MM.1S (cell line): ENCODE results near the gene CORO2A.

Experiments used
- DNase-seq: peaks from one replicate; pipeline ENCODE4 v3.0.0-alpha.2; 2015
- H2AFZ ChIP-seq: fragments of 300-600 bp; sonication (generic); 2 replicates; pipeline ENCODE4 v1.6.0; 2016; ENCODE audit warnings: antibody characterized with exemption, low read length
- H3F3A ChIP-seq: fragments of 300-600 bp; sonication (generic); 2 replicates; pipeline ENCODE4 v1.6.1; 2016; ENCODE audit warnings: mild to moderate bottlenecking, antibody characterized with exemption, low read length, moderate library complexity, mixed read lengths; ENCODE audit not compliant: insufficient read depth
- H3K27ac ChIP-seq: fragments of 300-600 bp; sonication (generic); 2 replicates; pipeline ENCODE4 v1.5.1; 2016; ENCODE audit warnings: mild to moderate bottlenecking, low read length
- H3K27me3 ChIP-seq: fragments of 300-600 bp; sonication (generic); replicated peaks from 2 replicates; pipeline ENCODE4 v1.6.0; 2016; ENCODE audit warnings: low read length; ENCODE audit not compliant: insufficient read depth
- H3K36me3 ChIP-seq: fragments of 300-600 bp; sonication (generic); replicated peaks from 2 replicates; pipeline ENCODE4 v1.6.1; 2016; ENCODE audit warnings: mild to moderate bottlenecking, low read length, mixed read lengths; ENCODE audit not compliant: insufficient read depth
- H3K4me1 ChIP-seq: fragments of 300-600 bp; sonication (generic); 2 replicates; pipeline ENCODE4 v1.6.1; 2016; ENCODE audit warnings: low read length, mixed read lengths
- H3K4me2 ChIP-seq: fragments of 300-600 bp; sonication (generic); 2 replicates; pipeline ENCODE4 v1.6.0; 2016; ENCODE audit warnings: low read depth, low read length
- H3K4me3 ChIP-seq: fragments of 300-600 bp; sonication (generic); 2 replicates; pipeline ENCODE4 v1.5.1; 2016; ENCODE audit warnings: low read length, mixed read lengths
- H3K79me2 ChIP-seq: fragments of 300-600 bp; sonication (generic); 2 replicates; pipeline ENCODE4 v1.6.1; 2016; ENCODE audit warnings: mixed run types, low read length, mixed read lengths
- H3K9ac ChIP-seq: fragments of 300-600 bp; sonication (generic); 2 replicates; pipeline ENCODE4 v1.6.1; 2016; ENCODE audit warnings: low read length, mixed read lengths
- H3K9me2 ChIP-seq: fragments of 300-600 bp; sonication (generic); replicated peaks from 2 replicates; pipeline ENCODE4 v1.6.1; 2016; ENCODE audit warnings: mild to moderate bottlenecking, low read length, mixed read lengths; ENCODE audit not compliant: insufficient read depth
- H3K9me3 ChIP-seq: fragments of 300-600 bp; sonication (generic); replicated peaks from 2 replicates; pipeline ENCODE4 v1.6.1; 2016; ENCODE audit warnings: mild to moderate bottlenecking, low read length, mixed read lengths; ENCODE audit not compliant: insufficient read depth
- H4K20me1 ChIP-seq: fragments of 300-600 bp; sonication (generic); 2 replicates; pipeline ENCODE4 v1.6.1; 2016; ENCODE audit warnings: mild to moderate bottlenecking, low read length, moderate library complexity, mixed read lengths; ENCODE audit not compliant: insufficient read depth
- CTCF ChIP-seq: fragments of 300-600 bp; sonication (generic); IDR thresholded peaks from 2 replicates; pipeline ENCODE4 v1.5.1; 2016; ENCODE audit warnings: antibody characterized with exemption, low read length, mixed read lengths
- EZH2 ChIP-seq: fragments of 300-600 bp; sonication (generic); optimal IDR thresholded peaks from 2 replicates; pipeline ENCODE3; 2017; ENCODE audit warnings: low read depth, mild to moderate bottlenecking, antibody characterized with exemption, low read length, mixed read lengths
- EZH2phosphoT487 ChIP-seq: fragments of 300-600 bp; sonication (generic); IDR thresholded peaks from 2 replicates; pipeline ENCODE4 v1.6.1; 2018; ENCODE audit warnings: antibody characterized with exemption, low read length

CORO2A gene

GRCh38 chr9:98190757-98191105 lies 1.7 kb downstream of the CORO2A start:
- Histone ChIP-seq H4K20me1 (no peaks in the 10 kb centered on the region), H3K36me3 (no peaks in the 10 kb centered on the region), H3K79me2 (no peaks in the 10 kb centered on the region), H3K9me3 (no peaks in the 10 kb centered on the region), H3K27ac (no peak overlapping the region), H3K4me2 (no peak overlapping the region), H3K9me2 (no peaks in the 10 kb centered on the region), H3K9ac (no peak overlapping the region), H3K27me3 (peaks cover 11% of the 10 kb centered on the region), H3F3A (peaks cover 6% of the 10 kb centered on the region; the same call in 1 of the 2 replicates), H3K4me1 (no peaks in the 10 kb centered on the region), H2AFZ (no peak overlapping the region), H3K4me3 (no peak overlapping the region)
- no peak for DNase-seq
- no peak for TF ChIP-seq EZH2
- TF ChIP-seq CTCF: no peak
- no peak for TF ChIP-seq EZH2phosphoT487

GRCh38 chr9:98189412-98189811 lies 3.0 kb downstream of the CORO2A start:
- H3K9ac ChIP-seq: no peak overlapping the region
- H3K27ac ChIP-seq: no peak overlapping the region
- H3K9me2 ChIP-seq: no peaks in the 10 kb centered on the region
- no peaks in the 10 kb centered on the region for H3K79me2 ChIP-seq
- H3F3A ChIP-seq: peaks cover 6% of the 10 kb centered on the region; the same call in 1 of the 2 replicates
- no peaks in the 10 kb centered on the region for H3K4me1 ChIP-seq
- no peak overlapping the region for H3K4me2 ChIP-seq
- no peak for DNase-seq
- TF ChIP-seq EZH2phosphoT487: no peak
- TF ChIP-seq EZH2: no peak
- TF ChIP-seq CTCF: no peak
- peaks cover 11% of the 10 kb centered on the region for H3K27me3 ChIP-seq
- no peaks in the 10 kb centered on the region for H3K36me3 ChIP-seq
- no peaks in the 10 kb centered on the region for H4K20me1 ChIP-seq
- no peak overlapping the region for H2AFZ ChIP-seq
- no peaks in the 10 kb centered on the region for H3K9me3 ChIP-seq
- H3K4me3 ChIP-seq: no peak overlapping the region

GRCh38 chr9:98187926-98188325 lies 4.5 kb downstream of the CORO2A start:
- H4K20me1 ChIP-seq: no peaks in the 10 kb centered on the region
- H3K27ac ChIP-seq: no peak overlapping the region
- no peak overlapping the region for H3K4me3 ChIP-seq
- H3K9me3 ChIP-seq: no peaks in the 10 kb centered on the region
- H3K4me2 ChIP-seq: no peak overlapping the region
- no peaks in the 10 kb centered on the region for H3K4me1 ChIP-seq
- H3K36me3 ChIP-seq: no peaks in the 10 kb centered on the region
- no peaks in the 10 kb centered on the region for H3K79me2 ChIP-seq
- DNase-seq: no peak
- no peak overlapping the region for H2AFZ ChIP-seq
- H3K27me3 ChIP-seq: peaks cover 11% of the 10 kb centered on the region
- no peaks in the 10 kb centered on the region for H3K9me2 ChIP-seq
- H3F3A ChIP-seq: peaks cover under 1% of the 10 kb centered on the region; the same call in 1 of the 2 replicates
- H3K9ac ChIP-seq: no peak overlapping the region
- TF ChIP-seq EZH2 (no peak), CTCF (no peak), EZH2phosphoT487 (no peak)
